Activated effector memory CD4-positive, alpha-beta T cell treated with Interleukin-2 at 50 U/mL for 16 hours (primary cell): ENCODE results near the gene CHGA.

Experiments
- DNase-seq: peaks from one replicate; pipeline ENCODE4 v3.0.0-alpha.2; 2020

CHGA gene

GRCh38 chr14:92962831-92963095 is 39.8 kb downstream of the CHGA start:
- DNase-seq = no peak

GRCh38 chr14:92963301-92964123 is 40.6 kb downstream of the CHGA start:
- DNase-seq = no peak

- DNase-seq = no peak
Measured at GRCh38 chr14:92964124-92965109, 41.5 kb downstream of the CHGA start.

GRCh38 chr14:92965281-92965680 is 42.3 kb downstream of the CHGA start:
- no peak for DNase-seq

GRCh38 chr14:92967346-92967926 is 44.5 kb downstream of the CHGA start:
- no peak for DNase-seq

GRCh38 chr14:92968291-92969020 is 45.5 kb downstream of the CHGA start:
- DNase-seq = no peak

- no peak for DNase-seq
Measured at GRCh38 chr14:92969430-92969829, 46.5 kb downstream of the CHGA start.

GRCh38 chr14:92969871-92970270 is 46.9 kb downstream of the CHGA start:
- DNase-seq = no peak

GRCh38 chr14:92970271-92970670 is 47.3 kb downstream of the CHGA start:
- no peak for DNase-seq

GRCh38 chr14:92971601-92972180 is 48.7 kb downstream of the CHGA start:
- DNase-seq = no peak

- DNase-seq = no peak
Measured at GRCh38 chr14:92973261-92973797, 50.4 kb downstream of the CHGA start.

- no peak for DNase-seq
Measured at GRCh38 chr14:92973798-92974372, 50.9 kb downstream of the CHGA start.

GRCh38 chr14:92974541-92975345 is 51.8 kb downstream of the CHGA start:
- no peak for DNase-seq

- no peak for DNase-seq
Measured at GRCh38 chr14:92976268-92976667, 53.3 kb downstream of the CHGA start.

GRCh38 chr14:92978229-92979021 is 55.5 kb downstream of the CHGA start:
- no peak for DNase-seq

- DNase-seq = no peak
Measured at GRCh38 chr14:92980866-92981265, 57.9 kb downstream of the CHGA start.

- DNase-seq = no peak
Measured at GRCh38 chr14:92981726-92982125, 58.8 kb downstream of the CHGA start.

- no peak for DNase-seq
Measured at GRCh38 chr14:92982956-92983355, 60.0 kb downstream of the CHGA start.

- DNase-seq = no peak
Measured at GRCh38 chr14:92984082-92984788, 61.3 kb downstream of the CHGA start.
